ENCODE results near the gene HPSE2.

DNA sequence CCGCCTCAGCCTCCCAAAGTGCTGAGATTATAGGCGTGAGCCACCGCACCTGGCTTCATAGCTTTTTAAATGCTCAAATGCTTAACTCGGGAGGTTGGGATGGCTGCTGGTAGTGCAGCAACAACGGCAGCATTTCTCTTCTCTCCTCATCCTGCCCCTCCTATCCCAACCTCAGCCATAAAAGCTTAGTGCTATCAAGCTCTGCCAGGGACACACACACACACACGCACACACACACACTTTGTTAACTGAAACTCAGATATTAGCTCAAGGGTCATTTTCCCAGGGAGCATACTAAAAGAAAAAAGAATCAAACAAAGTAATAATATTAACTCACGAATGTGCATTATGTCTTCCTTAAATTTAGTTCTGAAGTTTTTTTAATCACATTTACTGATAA, 725.9 kb downstream of the HPSE2 start:
- TF ChIP-seq, protein P1, sequence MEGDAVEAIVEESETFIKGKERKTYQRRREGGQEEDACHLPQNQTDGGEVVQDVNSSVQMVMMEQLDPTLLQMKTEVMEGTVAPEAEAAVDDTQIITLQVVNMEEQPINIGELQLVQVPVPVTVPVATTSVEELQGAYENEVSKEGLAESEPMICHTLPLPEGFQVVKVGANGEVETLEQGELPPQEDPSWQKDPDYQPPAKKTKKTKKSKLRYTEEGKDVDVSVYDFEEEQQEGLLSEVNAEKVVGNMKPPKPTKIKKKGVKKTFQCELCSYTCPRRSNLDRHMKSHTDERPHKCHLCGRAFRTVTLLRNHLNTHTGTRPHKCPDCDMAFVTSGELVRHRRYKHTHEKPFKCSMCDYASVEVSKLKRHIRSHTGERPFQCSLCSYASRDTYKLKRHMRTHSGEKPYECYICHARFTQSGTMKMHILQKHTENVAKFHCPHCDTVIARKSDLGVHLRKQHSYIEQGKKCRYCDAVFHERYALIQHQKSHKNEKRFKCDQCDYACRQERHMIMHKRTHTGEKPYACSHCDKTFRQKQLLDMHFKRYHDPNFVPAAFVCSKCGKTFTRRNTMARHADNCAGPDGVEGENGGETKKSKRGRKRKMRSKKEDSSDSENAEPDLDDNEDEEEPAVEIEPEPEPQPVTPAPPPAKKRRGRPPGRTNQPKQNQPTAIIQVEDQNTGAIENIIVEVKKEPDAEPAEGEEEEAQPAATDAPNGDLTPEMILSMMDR (conservative IDR thresholded peaks at IDR 0.05; ENCODE audit: low read depth in 2 of 2) = no peak
- TF ChIP-seq, protein P2, sequence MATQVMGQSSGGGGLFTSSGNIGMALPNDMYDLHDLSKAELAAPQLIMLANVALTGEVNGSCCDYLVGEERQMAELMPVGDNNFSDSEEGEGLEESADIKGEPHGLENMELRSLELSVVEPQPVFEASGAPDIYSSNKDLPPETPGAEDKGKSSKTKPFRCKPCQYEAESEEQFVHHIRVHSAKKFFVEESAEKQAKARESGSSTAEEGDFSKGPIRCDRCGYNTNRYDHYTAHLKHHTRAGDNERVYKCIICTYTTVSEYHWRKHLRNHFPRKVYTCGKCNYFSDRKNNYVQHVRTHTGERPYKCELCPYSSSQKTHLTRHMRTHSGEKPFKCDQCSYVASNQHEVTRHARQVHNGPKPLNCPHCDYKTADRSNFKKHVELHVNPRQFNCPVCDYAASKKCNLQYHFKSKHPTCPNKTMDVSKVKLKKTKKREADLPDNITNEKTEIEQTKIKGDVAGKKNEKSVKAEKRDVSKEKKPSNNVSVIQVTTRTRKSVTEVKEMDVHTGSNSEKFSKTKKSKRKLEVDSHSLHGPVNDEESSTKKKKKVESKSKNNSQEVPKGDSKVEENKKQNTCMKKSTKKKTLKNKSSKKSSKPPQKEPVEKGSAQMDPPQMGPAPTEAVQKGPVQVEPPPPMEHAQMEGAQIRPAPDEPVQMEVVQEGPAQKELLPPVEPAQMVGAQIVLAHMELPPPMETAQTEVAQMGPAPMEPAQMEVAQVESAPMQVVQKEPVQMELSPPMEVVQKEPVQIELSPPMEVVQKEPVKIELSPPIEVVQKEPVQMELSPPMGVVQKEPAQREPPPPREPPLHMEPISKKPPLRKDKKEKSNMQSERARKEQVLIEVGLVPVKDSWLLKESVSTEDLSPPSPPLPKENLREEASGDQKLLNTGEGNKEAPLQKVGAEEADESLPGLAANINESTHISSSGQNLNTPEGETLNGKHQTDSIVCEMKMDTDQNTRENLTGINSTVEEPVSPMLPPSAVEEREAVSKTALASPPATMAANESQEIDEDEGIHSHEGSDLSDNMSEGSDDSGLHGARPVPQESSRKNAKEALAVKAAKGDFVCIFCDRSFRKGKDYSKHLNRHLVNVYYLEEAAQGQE (IDR thresholded peaks at IDR 0.05; ENCODE audit: unreplicated experiment) = no peak
- no peak for TF ChIP-seq EZH2phosphoT487 (IDR thresholded peaks at IDR 0.05; ENCODE audit: unreplicated experiment)
- TF ChIP-seq EZH2 (IDR thresholded peaks at IDR 0.05; ENCODE audit: low read depth, unreplicated experiment) = no peak
- no peak for TF ChIP-seq ZNF331 (CRISPR knock-in tag; IDR thresholded peaks at IDR 0.05; ENCODE audit: low read depth)
- TF ChIP-seq JUNB (IDR thresholded peaks at IDR 0.05; ENCODE audit: unreplicated experiment) = no peak
- TF ChIP-seq ZNF114 (CRISPR knock-in tag; IDR thresholded peaks at IDR 0.05) = no peak
- TF ChIP-seq ETS1 (IDR thresholded peaks at IDR 0.05) = no peak
- TF ChIP-seq POLR2AphosphoS5 (IDR thresholded peaks at IDR 0.05; ENCODE audit: low read depth) = no peak
- no peak for TF ChIP-seq CREB1 (CRISPR knock-in tag; IDR thresholded peaks at IDR 0.05; ENCODE audit: low read depth)
- TF ChIP-seq STAT1 (IDR thresholded peaks at IDR 0.05; ENCODE audit: unreplicated experiment) = no peak
- TF ChIP-seq NANOG (IDR thresholded peaks at IDR 0.05; ENCODE audit: borderline replicate concordance) = no peak

Data from GM23338 (cell line).